ENCODE data around the gene PLCD3. TPM values are rescaled to one million over a fixed set of nuclear protein-coding genes. Genes with fewer than 3 reads are reported as not detected.

The PLCD3 gene
- total and polyA plus RNA-seq, 2 of the 13 experiments (the other 11 are each of a cell fraction or from before 2014, with no cell fraction given), result 11.3 to 39.1 TPM

GRCh38 chr17:45101883-45102811 lies 30.2 kb downstream of the PLCD3 start (continued):
- no peak for TF ChIP-seq GRHL1 (CRISPR knock-in tag; conservative IDR thresholded peaks at IDR 0.05)
- TF ChIP-seq ZNF564 (CRISPR knock-in tag; IDR thresholded peaks at IDR 0.05), result no peak
- no peak for TF ChIP-seq ZNF121 (CRISPR knock-in tag; IDR thresholded peaks at IDR 0.05)
- no peak for TF ChIP-seq ZFP1 (CRISPR knock-in tag; IDR thresholded peaks at IDR 0.05)
- TF ChIP-seq IRF1 (CRISPR knock-in tag; IDR thresholded peaks at IDR 0.05; ENCODE audit: low read depth), result no peak
- TF ChIP-seq ARID5B (CRISPR knock-in tag; IDR thresholded peaks at IDR 0.05), result peak; percentile 76; the same call in 1 of the 2 replicates
- TF ChIP-seq THAP8 (CRISPR knock-in tag; IDR thresholded peaks at IDR 0.05; ENCODE audit: borderline replicate concordance), result 0 out of 2 replicates have a peak, but pooled peaks have one; percentile 32
- peak; percentile 58 for TF ChIP-seq PATZ1 (CRISPR knock-in tag; IDR thresholded peaks at IDR 0.05)
- no peak for TF ChIP-seq ZNF280B (CRISPR knock-in tag; IDR thresholded peaks at IDR 0.05; ENCODE audit: borderline replicate concordance)
- TF ChIP-seq ZNF800 (CRISPR knock-in tag; IDR thresholded peaks at IDR 0.05), result 0 out of 2 replicates have a peak, but pooled peaks have one; percentile 47
- no peak; the same call in 1 of the 2 replicates for TF ChIP-seq TSC22D2 (CRISPR knock-in tag; IDR thresholded peaks at IDR 0.05; ENCODE audit: borderline replicate concordance)
- peak; percentile 64 for TF ChIP-seq ZNF263 (CRISPR knock-in tag; IDR thresholded peaks at IDR 0.05)
- TF ChIP-seq EEA1 (CRISPR knock-in tag; IDR thresholded peaks at IDR 0.05; ENCODE audit: borderline replicate concordance), result 0 out of 2 replicates have a peak, but pooled peaks have one; percentile 53
